ENCODE results near the gene ILDR1.
"Not testable (repeated sequence)": the region's sequence is repeated elsewhere in the genome, so short reads cannot be mapped to it uniquely, and the experiment has no call there.

Gene ILDR1

GRCh38 chr3:121938141-121938855 lies 83.7 kb downstream of the ILDR1 start:
- not testable (repeated sequence) for DNase-seq

All from activated CD8-positive, alpha-beta memory T cell treated with anti-CD3 and anti-CD28 coated beads, Interleukin-2, amount 50 U/mL, for 48 hours (primary cell).